Endometrial microvascular endothelial cells (primary cell): ENCODE measurements around the gene NFKBIA. TPM values are rescaled to one million over a fixed set of nuclear protein-coding genes. Genes with fewer than 3 reads are reported as not detected.

Experiments used
- in situ Hi-C: cut with HindIII; loops from 2 replicates; pipeline ENCODE4 v1.10.0; 2017; ENCODE audit warnings: low sequenced_read_pairs, low pct_unique_long_range_greater_than_20kb; ENCODE audit errors: inconsistent ontology term
- total RNA-seq: library from RNA; depleted of rRNA; stranded (reverse); fragments of >200 nt; gene quantifications from one replicate; pipeline ENCODE4 v1.2.3, GENCODE V29; 2015; ENCODE audit errors: inconsistent ontology term

The NFKBIA gene
- total RNA-seq, 1 donor from 2014 or later, result 103 TPM

DNA sequence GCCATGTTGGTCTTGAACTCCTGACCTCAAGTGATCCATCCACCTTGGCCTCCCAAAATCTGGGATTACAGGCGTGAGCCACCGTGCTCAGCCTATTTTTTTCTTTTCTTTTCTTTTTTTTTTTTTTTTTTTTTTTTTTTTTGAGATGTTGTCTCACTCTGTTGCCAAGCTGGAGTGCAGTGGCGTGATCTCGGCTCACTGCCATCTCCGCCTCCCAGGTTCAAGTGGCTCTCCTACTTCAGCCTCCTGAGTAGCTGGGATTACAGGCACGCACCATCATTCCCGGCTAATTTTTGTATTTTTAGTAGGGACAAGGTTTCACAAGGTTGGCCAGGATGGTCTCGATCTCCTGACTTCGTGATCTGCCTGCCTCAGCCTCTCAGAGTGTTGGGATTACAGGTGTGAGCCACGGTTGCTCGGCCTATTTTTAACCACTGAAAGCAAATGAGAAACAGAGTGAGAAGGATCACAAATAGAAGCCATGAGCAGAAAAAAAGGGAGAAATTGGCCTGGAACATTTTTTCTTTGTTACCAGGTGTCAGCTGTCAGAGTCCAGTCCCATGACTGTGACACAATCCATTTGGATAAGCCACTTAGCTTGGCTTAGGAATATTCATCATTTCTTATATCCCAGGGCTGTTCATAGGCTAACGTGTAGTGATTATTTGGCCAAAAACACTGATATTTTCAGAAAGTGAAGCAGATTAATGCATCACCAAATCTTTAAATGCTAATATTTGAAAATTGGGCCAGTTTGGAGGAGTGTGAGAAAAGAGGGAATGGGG, 7.9 kb upstream of the NFKBIA start:
- in situ Hi-C loops, result no loop called here

DNA sequence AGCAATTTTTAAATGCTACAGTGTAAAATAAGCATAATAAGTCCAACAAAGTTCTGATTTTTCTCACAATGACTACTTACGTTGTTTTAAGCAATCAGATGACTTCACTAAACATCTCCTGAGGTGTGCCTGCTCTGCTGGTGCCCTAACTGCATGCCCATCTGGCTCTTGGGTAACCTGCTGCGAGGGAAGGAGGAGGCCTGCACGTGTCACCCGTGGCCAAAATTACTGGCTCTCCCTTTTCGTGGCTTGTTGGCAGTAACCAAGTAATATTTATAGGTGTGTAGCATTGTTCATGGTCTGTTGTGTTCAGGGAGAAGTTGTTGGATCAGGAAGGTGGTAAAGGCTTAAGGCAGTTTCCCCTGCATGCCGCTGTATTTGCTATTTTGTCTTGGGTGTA, 6.3 kb upstream of the NFKBIA start:
- in situ Hi-C loops, result no loop called here

DNA sequence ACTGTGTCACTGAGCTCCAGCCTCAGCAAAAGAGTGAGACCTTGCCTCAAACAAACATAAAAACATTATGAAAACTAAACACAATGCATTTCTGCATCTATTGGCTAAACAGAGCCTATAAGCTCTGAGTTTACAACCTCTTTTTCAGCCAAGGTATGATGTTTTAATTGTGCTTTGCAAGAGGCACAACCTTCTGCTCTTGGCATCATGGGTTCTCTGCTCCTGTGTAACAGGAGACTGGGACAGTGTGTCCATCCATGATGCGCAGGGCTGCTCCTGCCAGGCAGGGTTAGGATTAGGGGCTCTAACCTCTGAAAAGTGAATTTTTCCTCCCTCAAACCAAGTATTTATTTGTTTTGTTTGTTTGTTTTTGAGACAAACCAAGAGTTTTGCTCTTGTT, 5.0 kb upstream of the NFKBIA start:
- in situ Hi-C loops, result loop anchor here (10.0 kb wide), 3 partner anchors 65 to 285 kb away; partner anchors contain the start of genes PPP2R3C and PRORP

DNA sequence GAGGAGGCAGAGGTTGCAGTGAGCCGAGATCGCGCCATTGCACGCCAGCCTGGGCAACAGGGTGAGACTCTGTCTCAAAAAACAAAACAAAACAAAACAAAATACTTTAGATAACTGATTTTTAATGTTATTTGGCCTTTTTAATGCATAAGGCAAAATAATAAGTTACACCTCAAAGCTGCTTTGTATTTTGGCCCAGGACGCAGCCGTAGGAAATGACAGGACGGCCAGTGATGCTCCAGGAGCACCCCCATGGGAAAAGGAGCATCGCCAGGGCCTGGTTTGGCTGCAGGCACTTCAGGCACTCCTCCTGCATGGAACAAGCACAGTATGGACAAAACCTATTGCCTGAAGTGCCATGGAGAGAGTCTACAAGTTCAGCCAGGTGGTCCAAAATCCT, 3.5 kb upstream of the NFKBIA start:
- in situ Hi-C loops, result loop anchor here (10.0 kb wide), 3 partner anchors 63 to 283 kb away; partner anchors contain the start of genes PPP2R3C and PRORP

DNA sequence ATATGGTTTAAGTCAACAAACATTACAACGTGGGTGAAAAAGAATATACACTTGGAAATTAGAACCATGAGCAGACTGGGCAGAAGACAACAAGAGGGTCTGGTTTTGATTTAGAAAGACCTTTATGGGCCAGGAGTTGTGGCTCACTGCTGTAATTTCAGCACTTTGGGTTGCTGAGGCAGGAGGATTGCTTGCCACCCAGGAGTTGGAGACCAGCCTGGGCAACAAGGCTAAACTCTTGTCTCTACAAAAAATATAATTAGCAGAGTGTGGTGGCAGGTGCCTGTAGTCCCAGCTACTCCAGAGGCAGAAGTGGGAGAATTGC, 2.7 kb upstream of the NFKBIA start:
- in situ Hi-C loops, result loop anchor here (10.0 kb wide), 3 partner anchors 62 to 282 kb away; partner anchors contain the start of genes PPP2R3C and PRORP

DNA sequence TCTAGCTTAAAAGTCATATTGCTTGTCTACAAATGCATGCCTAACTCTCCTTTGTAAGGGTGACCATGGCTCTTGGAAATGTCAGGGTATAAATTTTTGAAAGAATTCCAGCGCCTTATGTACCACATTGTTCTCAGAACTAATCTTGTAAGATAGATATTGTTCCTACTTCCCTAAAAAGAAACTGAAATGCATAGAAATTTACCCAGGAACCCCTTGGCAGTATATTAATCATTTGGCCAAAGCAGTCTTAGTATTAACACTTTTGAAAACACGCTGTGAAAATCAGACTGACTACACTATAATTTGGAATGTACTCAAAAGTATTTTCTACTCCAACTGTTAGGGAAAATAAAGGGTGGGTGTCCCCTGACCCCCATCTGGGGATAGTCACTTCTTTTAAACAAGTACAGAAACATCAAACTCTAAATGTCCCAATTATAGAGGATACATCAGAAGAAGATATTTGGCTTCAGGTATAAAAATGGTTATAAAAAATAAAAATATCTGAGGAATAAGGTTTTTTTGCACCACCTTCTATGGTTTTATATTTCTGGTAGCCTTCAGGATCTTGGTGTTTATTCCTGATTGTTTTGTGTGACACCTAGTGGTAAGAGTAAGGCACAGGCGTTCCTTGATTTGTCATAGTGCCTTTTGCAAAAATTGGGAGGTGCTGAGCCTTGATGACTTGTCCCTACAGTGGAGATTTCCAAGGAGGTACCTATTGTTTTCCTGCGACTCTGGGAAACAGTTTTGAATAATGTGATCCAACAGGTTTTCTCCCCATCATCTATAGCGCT, 2.2 kb upstream of the NFKBIA start:
- in situ Hi-C loops, result loop anchor here (10.0 kb wide), 3 partner anchors 62 to 282 kb away; partner anchors contain the start of genes PPP2R3C and PRORP

DNA sequence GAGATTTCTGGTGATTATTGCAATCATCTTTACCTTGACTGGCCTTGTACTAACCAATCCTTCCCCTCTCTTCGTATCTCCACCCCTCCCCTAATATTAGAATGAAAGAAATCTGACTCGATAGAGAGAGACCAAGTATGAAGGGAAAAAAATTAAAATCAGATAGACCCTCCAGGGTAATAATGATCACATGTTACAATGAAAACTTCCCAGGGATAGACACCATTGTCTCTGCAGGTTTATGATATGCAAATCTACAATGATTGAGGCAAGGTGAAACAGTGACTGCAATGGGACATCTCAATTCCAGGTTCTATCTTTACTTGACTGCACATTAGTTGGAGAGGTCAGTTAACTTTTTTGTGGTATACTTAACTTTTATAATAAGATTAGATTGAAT, 1.5 kb upstream of the NFKBIA start:
- in situ Hi-C loops, result loop anchor here (10.0 kb wide), 3 partner anchors 61 to 281 kb away; partner anchors contain the start of genes PPP2R3C and PRORP

DNA sequence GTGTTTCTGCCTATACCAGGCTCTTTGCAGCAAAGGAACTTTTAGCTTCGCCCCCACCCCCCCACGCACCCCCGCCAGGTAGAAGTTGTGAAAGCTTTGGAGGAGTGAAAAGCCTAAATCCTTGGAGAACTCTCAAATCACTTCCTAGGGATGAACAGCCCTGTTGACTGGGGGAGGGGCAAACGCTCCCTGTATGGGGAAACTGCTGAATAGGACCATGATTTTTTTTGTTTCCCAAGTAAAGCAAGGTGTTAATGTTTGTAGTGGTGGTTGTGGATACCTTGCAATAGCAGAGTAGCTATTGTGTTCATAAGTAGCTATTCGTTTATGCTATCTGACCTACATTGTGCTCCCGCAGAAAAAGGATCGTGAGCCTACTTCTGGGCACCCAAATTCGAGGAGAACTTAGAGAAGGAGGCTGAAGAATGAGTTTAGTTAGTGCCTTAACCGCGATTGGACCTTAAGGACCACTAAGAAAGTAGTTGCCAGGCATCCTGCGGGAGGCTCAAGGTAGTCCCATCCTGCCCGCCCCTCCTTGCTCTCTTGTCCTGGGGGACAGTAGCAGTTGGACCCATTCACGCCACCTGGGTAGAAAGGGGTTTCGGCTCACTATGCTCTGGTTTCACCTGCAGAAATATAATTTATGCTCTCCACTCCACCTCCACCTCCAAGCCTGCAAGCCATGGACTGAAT, 901 bp upstream of the NFKBIA start:
- in situ Hi-C loops, result loop anchor here (10.0 kb wide), 3 partner anchors 61 to 281 kb away; partner anchors contain the start of genes PPP2R3C and PRORP

DNA sequence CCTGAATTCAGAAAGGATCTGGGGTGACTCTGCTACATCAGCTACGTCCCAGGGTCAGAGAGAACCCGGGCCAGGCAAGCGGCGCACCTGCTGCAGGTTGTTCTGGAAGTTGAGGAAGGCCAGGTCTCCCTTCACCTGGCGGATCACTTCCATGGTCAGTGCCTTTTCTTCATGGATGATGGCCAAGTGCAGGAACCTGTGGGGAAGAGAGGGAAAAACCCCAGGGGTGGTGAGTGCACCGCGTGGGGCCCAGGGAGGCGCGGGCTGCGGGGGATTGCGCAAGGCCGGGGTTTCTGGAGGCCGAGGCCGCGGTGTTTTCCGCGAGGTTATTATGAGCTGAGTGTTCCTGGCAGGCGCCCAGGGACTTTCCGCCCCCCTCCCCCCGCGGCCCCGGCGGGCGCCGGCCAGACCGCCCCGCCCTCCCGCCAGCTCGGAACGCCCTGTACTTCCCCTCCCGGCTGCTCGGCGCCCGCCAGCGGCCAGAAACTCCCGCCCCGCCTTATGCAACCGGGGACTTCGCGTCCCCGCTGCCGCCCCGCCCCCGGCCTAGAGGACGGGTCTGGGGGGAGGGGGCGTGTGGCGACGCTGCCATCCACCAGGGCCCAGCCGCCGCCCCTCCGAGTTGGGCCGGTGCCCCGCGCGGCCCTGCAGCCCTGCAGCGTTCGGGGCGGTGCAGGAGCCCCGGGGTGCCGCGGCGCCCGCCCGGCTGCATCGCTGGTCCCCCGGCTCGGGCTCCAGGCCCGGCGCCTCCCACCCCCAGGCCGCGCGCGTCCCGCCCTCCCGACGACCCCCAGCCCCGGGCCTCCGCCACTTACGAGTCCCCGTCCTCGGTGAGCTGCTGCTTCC, 723 bp downstream of the NFKBIA start:
- in situ Hi-C loops, result loop anchor here (10.0 kb wide), 3 partner anchors 59 to 279 kb away; partner anchors contain the start of genes PPP2R3C and PRORP

DNA sequence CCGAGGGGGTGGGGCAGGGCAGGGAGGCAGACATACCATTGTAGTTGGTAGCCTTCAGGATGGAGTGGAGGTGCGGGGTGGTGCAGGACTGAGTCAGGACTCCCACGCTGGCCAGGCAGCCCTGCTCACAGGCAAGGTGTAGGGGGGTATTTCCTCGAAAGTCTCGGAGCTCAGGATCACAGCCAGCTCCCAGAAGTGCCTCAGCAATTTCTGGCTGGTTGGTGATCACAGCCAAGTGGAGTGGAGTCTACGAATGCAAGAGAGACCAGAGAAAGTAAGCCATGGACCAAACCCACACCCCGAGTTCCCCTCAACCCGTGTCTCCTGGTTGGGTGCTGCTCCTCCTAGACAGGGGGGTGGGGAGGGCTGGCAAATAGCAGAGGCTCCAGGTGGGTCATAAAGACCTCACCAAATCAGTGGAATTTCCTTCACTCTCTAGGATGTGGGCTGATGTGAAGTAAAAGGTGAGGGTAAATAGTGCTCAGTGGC, 1.4 kb downstream of the NFKBIA start:
- in situ Hi-C loops, result loop anchor here (10.0 kb wide), 3 partner anchors 58 to 278 kb away; partner anchors contain the start of genes PPP2R3C and PRORP

DNA sequence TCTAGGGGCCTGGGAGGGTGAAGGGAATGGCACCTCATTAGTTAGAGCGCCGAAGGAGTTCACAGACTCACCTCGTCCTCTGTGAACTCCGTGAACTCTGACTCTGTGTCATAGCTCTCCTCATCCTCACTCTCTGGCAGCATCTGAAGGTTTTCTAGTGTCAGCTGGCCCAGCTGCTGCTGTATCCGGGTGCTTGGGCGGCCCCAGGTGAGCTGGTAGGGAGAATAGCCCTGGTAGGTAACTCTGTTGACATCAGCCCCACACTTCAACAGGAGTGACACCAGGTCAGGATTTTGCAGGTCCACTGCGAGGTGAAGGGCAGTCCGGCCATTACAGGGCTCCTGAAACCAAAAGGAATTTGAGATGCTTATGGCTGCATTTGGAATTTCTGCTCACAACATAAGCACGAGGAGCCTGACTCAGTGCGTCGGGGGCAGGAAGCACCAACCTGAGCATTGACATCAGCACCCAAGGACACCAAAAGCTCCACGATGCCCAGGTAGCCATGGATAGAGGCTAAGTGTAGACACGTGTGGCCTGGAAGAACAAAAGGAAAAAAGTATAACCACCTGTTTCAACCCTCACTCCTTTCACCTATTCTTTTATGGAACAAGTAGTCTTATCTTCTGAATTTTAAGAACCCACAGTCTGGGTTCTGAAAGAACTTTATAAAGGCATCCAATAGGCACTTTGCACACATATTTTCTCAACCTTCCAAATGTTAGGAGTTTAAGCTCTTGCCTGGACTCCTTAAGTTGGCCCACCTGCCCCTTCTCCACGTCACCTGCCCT, 2.0 kb downstream of the NFKBIA start:
- in situ Hi-C loops, result loop anchor here (10.0 kb wide), 3 partner anchors 58 to 278 kb away; partner anchors contain the start of genes PPP2R3C and PRORP

DNA sequence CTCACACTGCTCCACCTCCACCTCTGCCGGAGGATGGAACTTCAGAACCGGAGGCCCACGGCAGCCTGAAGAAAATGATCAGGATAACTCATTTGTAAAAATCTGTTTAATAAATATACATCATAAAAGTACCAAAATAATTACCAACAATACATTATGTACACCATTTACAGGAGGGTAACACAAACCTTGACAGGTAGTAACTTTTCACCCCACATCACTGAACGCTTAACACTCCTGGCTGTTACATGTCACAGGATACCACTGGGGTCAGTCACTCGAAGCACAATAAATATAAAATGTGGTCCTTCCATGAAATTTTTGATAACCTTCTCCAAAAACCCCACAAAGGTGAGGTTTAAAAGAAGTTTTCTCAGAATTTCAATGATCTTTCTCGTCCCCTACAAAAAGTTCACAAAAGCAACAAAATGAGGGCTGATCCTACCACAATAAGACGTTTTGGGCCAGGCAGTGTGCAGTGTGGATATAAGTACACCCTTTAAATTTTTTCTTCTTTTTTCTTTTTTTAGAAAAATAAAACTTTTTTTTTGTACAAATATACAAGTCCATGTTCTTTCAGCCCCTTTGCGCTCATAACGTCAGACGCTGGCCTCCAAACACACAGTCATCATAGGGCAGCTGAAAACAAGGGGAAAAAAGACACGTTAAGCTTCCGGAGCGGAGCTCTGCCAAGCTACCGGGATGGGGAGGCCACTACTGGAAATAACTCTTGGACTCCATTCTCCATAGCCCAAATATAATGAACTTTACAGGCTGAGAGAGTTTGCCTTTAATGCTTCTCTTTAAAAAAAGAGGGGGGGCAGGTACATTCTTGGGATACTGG, 2.9 kb downstream of the NFKBIA start:
- in situ Hi-C loops, result loop anchor here (10.0 kb wide), 3 partner anchors 57 to 277 kb away; partner anchors contain the start of genes PPP2R3C and PRORP

DNA sequence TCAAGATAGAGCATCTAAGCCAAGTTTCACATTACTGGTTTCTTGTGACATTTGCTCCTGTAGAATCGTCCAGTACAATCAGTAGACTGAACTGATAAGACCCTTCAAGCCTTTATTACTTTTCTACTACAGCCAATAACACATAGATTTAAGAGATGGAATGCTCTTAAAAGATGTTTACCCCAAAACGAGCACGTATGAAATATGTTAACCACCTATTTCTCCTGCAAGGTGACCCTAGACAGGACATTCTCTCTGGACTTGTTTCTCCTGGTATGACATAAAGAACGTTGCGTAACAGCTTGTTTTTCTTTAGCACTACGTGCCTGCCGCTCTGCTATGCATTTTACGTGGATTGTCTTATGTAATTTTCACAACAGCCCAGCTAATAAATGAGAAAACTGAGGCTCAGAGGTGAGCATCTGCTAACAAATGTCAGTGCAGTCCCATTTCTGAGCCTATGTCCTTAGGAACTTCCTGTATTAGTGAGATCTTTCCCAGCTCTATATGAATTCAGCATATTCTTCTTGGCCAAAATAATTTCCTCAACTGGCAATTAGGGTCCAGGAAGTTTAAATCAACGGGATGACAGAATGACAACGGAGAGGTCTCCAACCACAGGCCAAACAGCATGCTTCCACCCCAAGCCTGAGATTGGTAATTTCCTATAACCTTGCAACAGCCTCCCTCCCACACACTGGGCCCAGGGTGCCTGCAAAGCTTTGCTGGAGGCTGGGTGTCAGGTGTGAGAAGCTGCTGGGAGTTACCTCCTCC, 3.7 kb downstream of the NFKBIA start:
- in situ Hi-C loops, result loop anchor here (10.0 kb wide), 3 partner anchors 56 to 276 kb away; partner anchors contain the start of genes PPP2R3C and PRORP

DNA sequence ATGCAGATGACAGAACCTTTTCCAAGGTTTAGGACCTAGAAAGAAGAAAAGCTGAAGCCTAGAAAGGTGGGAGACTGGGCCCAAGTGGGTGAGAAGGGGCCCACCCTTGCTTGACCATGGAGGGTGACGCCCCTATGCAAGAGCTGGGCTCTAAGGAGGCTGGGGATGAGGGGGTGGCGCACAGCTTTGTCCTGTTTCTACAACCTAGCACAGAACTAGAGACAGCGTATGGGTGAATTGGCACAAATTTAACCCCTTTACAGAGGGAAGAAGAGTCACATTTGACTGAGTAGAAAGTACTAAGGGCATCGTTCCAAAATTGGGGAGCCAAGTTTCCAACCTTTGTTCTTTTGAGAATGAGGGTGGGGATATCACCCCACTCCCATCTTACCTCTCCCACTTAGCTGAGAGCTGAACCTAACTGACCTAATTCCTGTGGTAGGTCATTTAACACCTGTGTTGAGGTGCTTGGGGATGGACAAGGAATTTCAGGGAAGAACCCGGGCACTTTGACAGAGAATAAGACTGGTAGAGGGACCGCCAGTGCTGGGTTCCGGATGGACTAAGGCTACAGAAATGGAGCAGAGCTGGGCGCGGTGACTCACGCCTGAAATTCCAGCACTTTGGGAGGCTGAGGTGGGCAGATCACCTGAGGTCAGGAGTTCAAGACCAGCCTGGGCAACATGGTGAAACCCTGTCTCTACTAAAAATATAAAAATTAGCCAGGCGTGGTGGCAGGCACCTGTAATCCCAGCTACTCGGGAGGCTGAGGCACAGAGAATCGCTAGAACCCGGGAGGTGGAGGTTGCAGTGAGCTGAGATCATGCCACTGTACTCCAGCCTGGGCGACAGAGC, 5.2 kb downstream of the NFKBIA start:
- in situ Hi-C loops, result no loop called here
